HEK293 (cell line): ENCODE results near the gene NOS1AP.
A peak's percentile ranks its signal among the peaks of the same experiment; 100 is the strongest.

ENCODE experiments used
- CTCF ChIA-PET: fragments of 350-600 bp; formaldehyde crosslinking; extraction: SDS; loops from one replicate; lab custom pipeline; 2021; ENCODE audit warnings: antibody characterized with exemption; lab: Yijun Ruan, JAX
- POLR2A ChIA-PET: fragments of 300-600 bp; formaldehyde crosslinking; extraction: SDS; loops from one replicate; lab custom pipeline; 2020; ENCODE audit warnings: antibody characterized with exemption, inconsistent platforms; lab: Yijun Ruan, JAX
- H3K27ac ChIP-seq: fragments of 200-500 bp; sonication (Bioruptor generic); 2 replicates; pipeline ENCODE4 v1.5.1; 2014; ENCODE audit warnings: low read depth, low read length, control low read depth, inconsistent platforms; ENCODE audit errors: extremely low read depth
- H3K36me3 ChIP-seq, 2 experiments: fragments of 200-500 bp in 1 of 2; sonication (Bioruptor generic) in 1 of 2; 1 replicate in 1 of 2; 2 replicates in 1 of 2; pipeline ENCODE4 v1.5.1; 2014 to 2017; ENCODE audit warnings: inconsistent platforms in 2 of 2, low read length in 2 of 2; ENCODE audit not compliant: control insufficient read depth in 2 of 2, insufficient read depth in 1 of 2
- H3K4me1 ChIP-seq: fragments of 200-500 bp; sonication (Bioruptor generic); 2 replicates; pipeline ENCODE4 v1.5.1; 2014; ENCODE audit warnings: mild to moderate bottlenecking, low read length, inconsistent platforms; ENCODE audit not compliant: control insufficient read depth, insufficient read depth
- H3K4me3 ChIP-seq: 2 replicates; pipeline ENCODE4 v1.5.1; 2011; ENCODE audit warnings: low read depth, mild to moderate bottlenecking, control low read depth, low read length, moderate library complexity
- H3K9me3 ChIP-seq: fragments of 200-500 bp; sonication (Bioruptor generic); 2 replicates; pipeline ENCODE4 v1.5.1; 2014; ENCODE audit warnings: low read depth, low read length, inconsistent platforms; ENCODE audit not compliant: control insufficient read depth, insufficient read depth
- EGR2 ChIP-seq: fragments of 450-650 bp; formaldehyde crosslinking; IDR thresholded peaks from 2 replicates; pipeline ENCODE4 v1.5.1; 2016; ENCODE audit warnings: low read depth, missing biosample characterization, missing genetic modification characterization
- GFI1B ChIP-seq: fragments of 450-650 bp; formaldehyde crosslinking; IDR thresholded peaks from 2 replicates; pipeline ENCODE4 v1.5.1; 2016; ENCODE audit warnings: missing biosample characterization, missing genetic modification characterization
- MEIS1 ChIP-seq: sonication (generic); formaldehyde crosslinking; IDR thresholded peaks from 2 replicates; pipeline ENCODE4 v1.8.1; 2022; ENCODE audit warnings: missing genetic modification reagents, mild to moderate bottlenecking, borderline replicate concordance
- PRDM10 ChIP-seq: fragments of 450-650 bp; formaldehyde crosslinking; IDR thresholded peaks from 2 replicates; pipeline ENCODE4 v1.5.1; 2016; ENCODE audit warnings: missing biosample characterization, missing genetic modification characterization
- TCF7L2 ChIP-seq: IDR thresholded peaks from 2 replicates; pipeline ENCODE4 v1.6.1; 2011; ENCODE audit warnings: low read depth, mild to moderate bottlenecking, inconsistent platforms, low read length, moderate library complexity, borderline replicate concordance
- ZBTB48 ChIP-seq: fragments of 450-650 bp; formaldehyde crosslinking; IDR thresholded peaks from 2 replicates; pipeline ENCODE4 v1.5.1; 2016; ENCODE audit warnings: missing biosample characterization, missing genetic modification characterization
- ZBTB8A ChIP-seq: fragments of 450-650 bp; formaldehyde crosslinking; IDR thresholded peaks from 2 replicates; pipeline ENCODE4 v1.5.1; 2016; ENCODE audit warnings: missing biosample characterization, missing genetic modification characterization
- ZFP41 ChIP-seq: fragments of 450-650 bp; formaldehyde crosslinking; IDR thresholded peaks from 2 replicates; pipeline ENCODE4 v1.5.1; 2016; ENCODE audit warnings: missing biosample characterization, missing genetic modification characterization, borderline replicate concordance
- ZFP69B ChIP-seq: fragments of 450-650 bp; formaldehyde crosslinking; IDR thresholded peaks from 2 replicates; pipeline ENCODE4 v1.5.1; 2016; ENCODE audit warnings: missing biosample characterization, missing genetic modification characterization
- ZNF157 ChIP-seq: fragments of 450-650 bp; formaldehyde crosslinking; IDR thresholded peaks from 2 replicates; pipeline ENCODE4 v1.5.1; 2016; ENCODE audit warnings: missing biosample characterization, missing genetic modification characterization
- ZNF202 ChIP-seq: fragments of 450-650 bp; formaldehyde crosslinking; IDR thresholded peaks from 2 replicates; pipeline ENCODE4 v1.5.1; 2016; ENCODE audit warnings: missing biosample characterization, missing genetic modification characterization, borderline replicate concordance
- ZNF214 ChIP-seq: fragments of 450-650 bp; formaldehyde crosslinking; IDR thresholded peaks from 2 replicates; pipeline ENCODE4 v1.5.1; 2017; ENCODE audit warnings: missing biosample characterization, mild to moderate bottlenecking, missing genetic modification characterization, borderline replicate concordance
- ZNF23 ChIP-seq: fragments of 450-650 bp; formaldehyde crosslinking; IDR thresholded peaks from 2 replicates; pipeline ENCODE4 v1.5.1; 2016; ENCODE audit warnings: missing biosample characterization, missing genetic modification characterization, borderline replicate concordance
- ZNF248 ChIP-seq: fragments of 450-650 bp; formaldehyde crosslinking; IDR thresholded peaks from 2 replicates; pipeline ENCODE4 v1.5.1; 2017; ENCODE audit warnings: missing biosample characterization, missing genetic modification characterization
- ZNF426 ChIP-seq: fragments of 450-650 bp; formaldehyde crosslinking; IDR thresholded peaks from 2 replicates; pipeline ENCODE4 v1.5.1; 2017; ENCODE audit warnings: missing biosample characterization, missing genetic modification characterization, mild to moderate bottlenecking, inconsistent platforms, moderate library complexity
- ZNF518A ChIP-seq: fragments of 450-650 bp; formaldehyde crosslinking; conservative IDR thresholded peaks from 2 replicates; pipeline ENCODE4 v1.5.1; 2016; ENCODE audit warnings: low read depth, missing biosample characterization, missing genetic modification characterization
- ZNF560 ChIP-seq: fragments of 450-650 bp; formaldehyde crosslinking; IDR thresholded peaks from 2 replicates; pipeline ENCODE4 v1.5.1; 2017; ENCODE audit warnings: missing biosample characterization, missing genetic modification characterization, borderline replicate concordance
- ZNF626 ChIP-seq: fragments of 450-650 bp; sonication (Bioruptor Pico); formaldehyde crosslinking; IDR thresholded peaks from 2 replicates; pipeline ENCODE4 v1.5.1; 2018; ENCODE audit warnings: missing biosample characterization, missing genetic modification characterization, inconsistent platforms
- ZNF776 ChIP-seq: fragments of 450-650 bp; formaldehyde crosslinking; IDR thresholded peaks from 2 replicates; pipeline ENCODE4 v1.5.0; 2017; ENCODE audit warnings: missing biosample characterization, missing genetic modification characterization, borderline replicate concordance
- TF ChIP-seq, protein P1 (sequence below): fragments of 450-650 bp; formaldehyde crosslinking; IDR thresholded peaks from 2 replicates; pipeline ENCODE4 v1.5.1; 2016; ENCODE audit warnings: missing biosample characterization, missing genetic modification characterization

Gene NOS1AP

DNA sequence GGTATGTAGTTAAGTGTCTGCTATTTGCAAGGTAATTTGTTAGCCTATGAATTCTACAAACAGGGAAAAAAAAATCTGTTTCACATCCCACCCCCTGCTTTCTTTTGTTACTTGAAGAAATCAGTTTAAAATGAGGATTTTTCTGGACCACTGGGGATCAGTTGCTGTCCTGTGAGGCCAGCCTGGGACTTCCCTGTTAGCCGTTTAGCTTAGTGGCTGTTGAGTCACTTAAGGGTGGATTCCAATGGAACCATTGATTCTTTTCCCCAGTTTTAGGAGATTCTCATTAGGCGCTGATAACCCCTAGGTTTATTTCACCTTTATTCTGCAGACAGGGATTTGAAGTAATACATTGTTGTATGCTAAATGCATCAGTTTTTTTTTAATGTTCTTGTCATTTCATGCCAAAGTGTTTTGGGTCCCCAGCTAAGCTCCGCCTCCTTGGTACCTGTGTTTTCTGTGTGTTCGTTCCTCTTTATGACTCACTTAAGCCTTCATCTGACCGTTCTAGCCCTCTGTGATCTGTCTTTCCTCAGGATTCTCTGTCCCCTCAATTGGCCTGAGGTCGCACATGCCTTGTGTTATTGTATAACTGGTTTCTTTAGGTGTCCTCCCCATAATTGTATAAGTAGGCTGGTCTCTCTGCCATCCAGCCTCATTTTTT is 59.3 kb downstream of the NOS1AP start (continued):
- no peak for TF ChIP-seq ZFP41 (tag by site-specific recombination)
- TF ChIP-seq TCF7L2, result no peak
- TF ChIP-seq ZNF23, result no peak
- no peak for TF ChIP-seq ZFP69B (tag by site-specific recombination)
- TF ChIP-seq ZNF776, result no peak
- no peak for TF ChIP-seq ZNF518A

DNA sequence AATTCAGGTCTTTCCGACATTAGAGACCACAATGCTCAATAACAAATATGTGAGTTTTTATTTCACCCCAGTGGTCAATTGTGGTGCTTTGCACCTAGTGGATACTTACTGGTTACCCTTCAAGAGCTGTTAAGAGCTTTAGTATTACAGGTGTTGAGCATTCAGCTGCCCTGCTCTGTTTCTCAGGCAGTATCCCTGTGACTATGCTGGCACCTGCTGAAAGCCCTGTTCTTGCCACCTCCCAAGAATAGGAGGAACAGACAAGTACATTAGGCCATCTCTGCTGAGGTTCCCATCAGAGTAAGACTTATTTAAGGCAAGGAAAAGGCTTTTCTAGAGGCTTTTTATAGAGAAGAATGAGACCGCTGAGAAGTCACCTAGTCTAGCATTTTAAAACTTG is 60.8 kb downstream of the NOS1AP start:
- ChIA-PET POLR2A (no interaction called here), CTCF (no interaction called here)
- no peak overlapping the region for H3K4me3 ChIP-seq
- H3K9me3 ChIP-seq, result no peaks in the 10 kb centered on the region
- peaks cover 12% of the 10 kb centered on the region for H3K4me1 ChIP-seq
- TF ChIP-seq ZBTB48 (tag by site-specific recombination) (no peak), EGR2 (no peak), ZNF157 (tag by site-specific recombination) (no peak), ZNF214 (tag by site-specific recombination) (no peak), MEIS1 (CRISPR knock-in tag) (no peak), ZNF560 (tag by site-specific recombination) (no peak)
- no peaks in the 10 kb centered on the region for H3K36me3 ChIP-seq
- H3K27ac ChIP-seq, result no peak overlapping the region

DNA sequence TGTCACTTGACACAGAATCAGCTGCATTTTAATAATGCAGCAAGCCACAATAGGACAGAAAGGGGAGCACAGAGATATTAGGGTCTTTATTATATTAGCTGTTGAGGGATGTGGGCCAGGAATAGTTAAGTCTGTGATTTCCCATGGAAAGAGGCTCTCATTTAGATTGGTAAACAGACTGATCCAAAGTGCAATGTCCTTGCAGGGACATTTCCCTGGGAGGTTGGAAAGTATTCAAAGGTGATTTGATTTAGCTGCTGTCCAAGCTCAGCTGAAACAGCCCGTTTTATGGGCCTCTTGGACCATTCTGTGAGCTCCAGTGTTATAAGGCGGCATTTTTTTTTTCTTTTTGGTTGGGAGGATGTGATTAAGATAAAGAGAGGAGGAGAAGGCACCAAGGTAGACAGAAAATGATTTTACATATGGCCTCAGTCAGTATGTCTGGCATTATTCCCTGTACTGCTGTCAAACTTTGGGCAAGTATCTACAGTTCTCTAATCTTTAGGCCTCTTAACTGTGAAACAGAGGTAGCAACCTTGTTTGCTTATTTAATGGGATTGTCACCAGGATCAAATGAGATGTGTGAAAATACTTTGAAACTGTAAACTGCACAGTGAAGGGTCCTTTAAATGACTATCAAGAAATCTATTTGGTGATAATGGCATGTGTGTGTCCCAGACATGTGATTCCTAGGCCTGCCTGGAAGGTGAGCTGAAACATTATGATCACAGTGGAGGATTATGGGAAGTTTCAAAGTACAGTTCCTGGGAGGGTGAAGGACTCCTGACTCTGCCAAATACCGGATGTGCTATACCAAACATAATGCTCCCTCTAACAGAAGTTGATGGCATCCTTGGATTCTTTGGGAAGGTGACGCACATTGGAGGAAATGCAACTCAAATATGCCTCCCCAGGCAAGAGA is 62.2 kb downstream of the NOS1AP start:
- ChIA-PET CTCF (interaction anchor here (0.5 kb wide), 1 partner anchor 363 kb away, joined by 5 read pairs; no protein-coding TSS in a partner anchor), POLR2A (no interaction called here)
- H3K36me3 ChIP-seq, result no peaks in the 10 kb centered on the region
- no peak overlapping the region for H3K4me3 ChIP-seq
- H3K4me1 ChIP-seq, result peaks cover 13% of the 10 kb centered on the region
- H3K27ac ChIP-seq, result no peak overlapping the region
- H3K9me3 ChIP-seq, result no peaks in the 10 kb centered on the region
- TF ChIP-seq ZNF248 (tag by site-specific recombination) (no peak), PRDM10 (tag by site-specific recombination) (peak; percentile 89), ZBTB8A (tag by site-specific recombination) (no peak), ZNF202 (tag by site-specific recombination) (no peak), ZNF626 (tag by site-specific recombination) (no peak), GFI1B (tag by site-specific recombination) (no peak), ZNF426 (tag by site-specific recombination) (no peak), EGR2 (no peak)
- TF ChIP-seq, protein P1, sequence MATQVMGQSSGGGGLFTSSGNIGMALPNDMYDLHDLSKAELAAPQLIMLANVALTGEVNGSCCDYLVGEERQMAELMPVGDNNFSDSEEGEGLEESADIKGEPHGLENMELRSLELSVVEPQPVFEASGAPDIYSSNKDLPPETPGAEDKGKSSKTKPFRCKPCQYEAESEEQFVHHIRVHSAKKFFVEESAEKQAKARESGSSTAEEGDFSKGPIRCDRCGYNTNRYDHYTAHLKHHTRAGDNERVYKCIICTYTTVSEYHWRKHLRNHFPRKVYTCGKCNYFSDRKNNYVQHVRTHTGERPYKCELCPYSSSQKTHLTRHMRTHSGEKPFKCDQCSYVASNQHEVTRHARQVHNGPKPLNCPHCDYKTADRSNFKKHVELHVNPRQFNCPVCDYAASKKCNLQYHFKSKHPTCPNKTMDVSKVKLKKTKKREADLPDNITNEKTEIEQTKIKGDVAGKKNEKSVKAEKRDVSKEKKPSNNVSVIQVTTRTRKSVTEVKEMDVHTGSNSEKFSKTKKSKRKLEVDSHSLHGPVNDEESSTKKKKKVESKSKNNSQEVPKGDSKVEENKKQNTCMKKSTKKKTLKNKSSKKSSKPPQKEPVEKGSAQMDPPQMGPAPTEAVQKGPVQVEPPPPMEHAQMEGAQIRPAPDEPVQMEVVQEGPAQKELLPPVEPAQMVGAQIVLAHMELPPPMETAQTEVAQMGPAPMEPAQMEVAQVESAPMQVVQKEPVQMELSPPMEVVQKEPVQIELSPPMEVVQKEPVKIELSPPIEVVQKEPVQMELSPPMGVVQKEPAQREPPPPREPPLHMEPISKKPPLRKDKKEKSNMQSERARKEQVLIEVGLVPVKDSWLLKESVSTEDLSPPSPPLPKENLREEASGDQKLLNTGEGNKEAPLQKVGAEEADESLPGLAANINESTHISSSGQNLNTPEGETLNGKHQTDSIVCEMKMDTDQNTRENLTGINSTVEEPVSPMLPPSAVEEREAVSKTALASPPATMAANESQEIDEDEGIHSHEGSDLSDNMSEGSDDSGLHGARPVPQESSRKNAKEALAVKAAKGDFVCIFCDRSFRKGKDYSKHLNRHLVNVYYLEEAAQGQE (tag by site-specific recombination), result peak; percentile 43; the same call in 1 of the 2 replicates
